GM12878 (cell line): ENCODE data around the gene ZNF407.

Experiments used
- CEBPB ChIP-seq, 2 experiments: fragments of 150-350 bp in 1 of 2; IDR thresholded peaks; 2 replicates each; pipeline ENCODE4 v1.6.1; 2012 to 2014; ENCODE audit warnings: low read depth in 2 of 2, low read length in 2 of 2, borderline replicate concordance in 1 of 2, inconsistent platforms in 1 of 2
- NFYA ChIP-seq: IDR thresholded peaks from 2 replicates; pipeline ENCODE4 v1.6.1; 2011; ENCODE audit warnings: low read depth, mild to moderate bottlenecking, low read length, improper control_type of control experiment, borderline replicate concordance
- RELA ChIP-seq: fragments of 450-650 bp; IDR thresholded peaks from 2 replicates; pipeline ENCODE4 v1.8.0; 2014; ENCODE audit warnings: borderline replicate concordance; ENCODE audit not compliant: partially characterized antibody
- TF ChIP-seq, protein P1 (sequence below): fragments of 450-650 bp; IDR thresholded peaks from 2 replicates; pipeline ENCODE4 v1.6.1; 2017; ENCODE audit warnings: mild to moderate bottlenecking, moderate library complexity
- TF ChIP-seq, protein P2 (sequence below), 3 experiments: IDR thresholded peaks in 2 of 3; conservative IDR thresholded peaks in 1 of 3; 2 replicates each; pipeline ENCODE4 v1.5.1; 2011; ENCODE audit warnings: low read depth in 3 of 3, low read length in 3 of 3, mild to moderate bottlenecking in 3 of 3, control low read depth in 2 of 3, moderate library complexity in 2 of 3, inconsistent platforms in 1 of 3, mixed read lengths in 1 of 3; ENCODE audit not compliant: control insufficient read depth in 2 of 3, insufficient read depth in 1 of 3; ENCODE audit errors: extremely low read depth in 1 of 3

DNA sequence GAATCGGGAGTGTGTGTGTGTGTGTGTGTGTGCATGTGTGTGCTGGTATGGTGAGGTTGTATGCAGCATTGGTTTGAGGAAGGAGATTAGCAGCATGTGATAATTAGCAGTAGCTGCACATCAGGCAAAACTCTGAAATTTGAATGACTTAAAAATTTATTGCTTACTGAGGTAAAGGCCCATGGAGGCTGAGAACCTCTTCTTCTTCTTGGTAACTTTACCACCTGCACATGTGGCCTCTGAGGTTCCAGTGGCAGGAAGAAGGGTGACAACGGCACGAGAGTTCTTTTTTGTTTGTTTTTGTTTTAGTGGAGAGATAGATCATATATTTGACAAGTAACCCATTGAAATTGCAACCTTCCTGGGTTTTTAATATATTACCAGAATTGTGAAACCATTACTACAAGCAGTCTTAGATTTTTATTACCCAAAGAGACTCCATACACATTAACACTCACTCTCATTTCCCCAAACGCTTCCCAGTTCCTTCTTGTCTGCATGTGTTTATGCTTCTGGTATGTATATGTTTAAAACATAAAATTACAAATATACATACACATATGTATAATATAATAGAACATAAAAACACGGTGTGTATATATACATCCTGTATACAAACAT, 319.2 kb downstream of the ZNF407 start:
- TF ChIP-seq, protein P1, sequence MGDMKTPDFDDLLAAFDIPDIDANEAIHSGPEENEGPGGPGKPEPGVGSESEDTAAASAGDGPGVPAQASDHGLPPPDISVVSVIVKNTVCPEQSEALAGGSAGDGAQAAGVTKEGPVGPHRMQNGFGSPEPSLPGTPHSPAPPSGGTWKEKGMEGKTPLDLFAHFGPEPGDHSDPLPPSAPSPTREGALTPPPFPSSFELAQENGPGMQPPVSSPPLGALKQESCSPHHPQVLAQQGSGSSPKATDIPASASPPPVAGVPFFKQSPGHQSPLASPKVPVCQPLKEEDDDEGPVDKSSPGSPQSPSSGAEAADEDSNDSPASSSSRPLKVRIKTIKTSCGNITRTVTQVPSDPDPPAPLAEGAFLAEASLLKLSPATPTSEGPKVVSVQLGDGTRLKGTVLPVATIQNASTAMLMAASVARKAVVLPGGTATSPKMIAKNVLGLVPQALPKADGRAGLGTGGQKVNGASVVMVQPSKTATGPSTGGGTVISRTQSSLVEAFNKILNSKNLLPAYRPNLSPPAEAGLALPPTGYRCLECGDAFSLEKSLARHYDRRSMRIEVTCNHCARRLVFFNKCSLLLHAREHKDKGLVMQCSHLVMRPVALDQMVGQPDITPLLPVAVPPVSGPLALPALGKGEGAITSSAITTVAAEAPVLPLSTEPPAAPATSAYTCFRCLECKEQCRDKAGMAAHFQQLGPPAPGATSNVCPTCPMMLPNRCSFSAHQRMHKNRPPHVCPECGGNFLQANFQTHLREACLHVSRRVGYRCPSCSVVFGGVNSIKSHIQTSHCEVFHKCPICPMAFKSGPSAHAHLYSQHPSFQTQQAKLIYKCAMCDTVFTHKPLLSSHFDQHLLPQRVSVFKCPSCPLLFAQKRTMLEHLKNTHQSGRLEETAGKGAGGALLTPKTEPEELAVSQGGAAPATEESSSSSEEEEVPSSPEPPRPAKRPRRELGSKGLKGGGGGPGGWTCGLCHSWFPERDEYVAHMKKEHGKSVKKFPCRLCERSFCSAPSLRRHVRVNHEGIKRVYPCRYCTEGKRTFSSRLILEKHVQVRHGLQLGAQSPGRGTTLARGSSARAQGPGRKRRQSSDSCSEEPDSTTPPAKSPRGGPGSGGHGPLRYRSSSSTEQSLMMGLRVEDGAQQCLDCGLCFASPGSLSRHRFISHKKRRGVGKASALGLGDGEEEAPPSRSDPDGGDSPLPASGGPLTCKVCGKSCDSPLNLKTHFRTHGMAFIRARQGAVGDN, result no peak
- TF ChIP-seq, protein P2, sequence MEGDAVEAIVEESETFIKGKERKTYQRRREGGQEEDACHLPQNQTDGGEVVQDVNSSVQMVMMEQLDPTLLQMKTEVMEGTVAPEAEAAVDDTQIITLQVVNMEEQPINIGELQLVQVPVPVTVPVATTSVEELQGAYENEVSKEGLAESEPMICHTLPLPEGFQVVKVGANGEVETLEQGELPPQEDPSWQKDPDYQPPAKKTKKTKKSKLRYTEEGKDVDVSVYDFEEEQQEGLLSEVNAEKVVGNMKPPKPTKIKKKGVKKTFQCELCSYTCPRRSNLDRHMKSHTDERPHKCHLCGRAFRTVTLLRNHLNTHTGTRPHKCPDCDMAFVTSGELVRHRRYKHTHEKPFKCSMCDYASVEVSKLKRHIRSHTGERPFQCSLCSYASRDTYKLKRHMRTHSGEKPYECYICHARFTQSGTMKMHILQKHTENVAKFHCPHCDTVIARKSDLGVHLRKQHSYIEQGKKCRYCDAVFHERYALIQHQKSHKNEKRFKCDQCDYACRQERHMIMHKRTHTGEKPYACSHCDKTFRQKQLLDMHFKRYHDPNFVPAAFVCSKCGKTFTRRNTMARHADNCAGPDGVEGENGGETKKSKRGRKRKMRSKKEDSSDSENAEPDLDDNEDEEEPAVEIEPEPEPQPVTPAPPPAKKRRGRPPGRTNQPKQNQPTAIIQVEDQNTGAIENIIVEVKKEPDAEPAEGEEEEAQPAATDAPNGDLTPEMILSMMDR (IDR thresholded peaks at IDR 0.05 in 2 of 3, conservative IDR thresholded peaks at IDR 0.05 in 1 of 3; ENCODE audit: control insufficient read depth in 2 of 3, extremely low read depth in 1 of 3, insufficient read depth in 1 of 3, low read depth in 3 of 3, low read length in 3 of 3), result no peak
- TF ChIP-seq RELA, result no peak
- no peak for TF ChIP-seq NFYA
- TF ChIP-seq CEBPB (IDR thresholded peaks at IDR 0.05; ENCODE audit: borderline replicate concordance in 1 of 2, low read depth in 2 of 2, low read length in 2 of 2), result no peak
